RPMI8226 (cell line): ENCODE results near the gene SLC5A10.

Experiments
- DNase-seq: peaks from one replicate; pipeline ENCODE4 v3.0.0-alpha.2; 2015

Gene SLC5A10

GRCh38 chr17:19004421-19005136 is 52.6 kb downstream of the SLC5A10 start, which contains the start of gene FAM83G:
Gene FAM83G (minus strand): TSS chr17:19004764. CDS start chr17:19004041, 723 bp downstream.
- DNase-seq, result peak; percentile 79

DNA sequence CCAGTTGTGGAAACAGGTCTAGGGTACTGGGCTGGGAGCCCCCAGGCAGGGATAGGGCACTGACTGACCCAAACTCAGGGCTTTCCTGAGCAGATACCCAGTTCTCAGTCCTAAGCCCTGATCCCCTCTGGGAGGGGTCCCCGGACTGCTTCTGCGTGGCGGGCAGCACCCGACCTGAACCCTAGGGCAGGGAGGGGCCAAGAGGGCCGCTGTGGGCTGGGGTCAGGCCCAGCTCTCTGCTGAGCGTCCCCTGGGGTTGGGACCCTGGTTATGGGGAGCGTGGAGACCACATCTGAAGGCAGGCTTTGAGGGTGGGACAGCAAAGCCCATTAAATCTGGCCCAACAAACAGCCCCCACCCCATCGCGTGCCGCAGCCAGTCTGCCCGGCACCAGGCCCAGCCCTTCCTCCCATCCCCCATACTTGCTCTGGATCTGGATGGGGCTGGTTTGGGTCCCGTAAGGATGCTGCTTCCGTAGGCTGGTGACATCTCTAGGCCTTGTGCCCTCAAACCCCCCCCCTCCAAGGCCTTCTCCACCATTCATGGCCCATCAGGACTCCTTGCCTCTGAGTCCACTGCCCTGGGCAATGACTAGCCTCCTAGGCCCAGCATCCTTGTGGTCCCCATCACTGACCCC is 53.3 kb downstream of the SLC5A10 start:
- no peak for DNase-seq

GRCh38 chr17:19005789-19006430 is 53.9 kb downstream of the SLC5A10 start:
- no peak for DNase-seq

- no peak for DNase-seq
Measured at GRCh38 chr17:19006698-19007097, 54.7 kb downstream of the SLC5A10 start.

DNA sequence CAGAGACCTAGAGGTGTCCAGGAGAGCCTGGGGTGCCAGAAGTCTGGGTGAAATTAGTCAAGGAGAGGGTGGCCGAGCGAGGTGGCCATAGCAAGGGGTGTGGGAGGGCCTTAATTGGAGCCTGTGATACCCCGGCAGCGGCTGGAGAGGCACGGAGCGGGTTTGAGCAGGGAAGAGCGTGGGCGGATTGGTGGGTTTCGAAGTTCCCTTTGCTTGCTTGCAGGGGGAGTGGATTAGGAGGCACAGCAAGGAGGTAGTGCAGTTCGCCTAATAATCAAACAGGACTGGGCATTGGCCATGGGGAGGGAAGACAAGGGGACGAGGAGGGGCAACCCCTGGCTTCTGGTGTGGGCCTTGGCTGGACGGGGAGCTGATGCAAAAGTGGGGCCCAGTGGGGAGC is 58.0 kb downstream of the SLC5A10 start:
- DNase-seq, result no peak

DNA sequence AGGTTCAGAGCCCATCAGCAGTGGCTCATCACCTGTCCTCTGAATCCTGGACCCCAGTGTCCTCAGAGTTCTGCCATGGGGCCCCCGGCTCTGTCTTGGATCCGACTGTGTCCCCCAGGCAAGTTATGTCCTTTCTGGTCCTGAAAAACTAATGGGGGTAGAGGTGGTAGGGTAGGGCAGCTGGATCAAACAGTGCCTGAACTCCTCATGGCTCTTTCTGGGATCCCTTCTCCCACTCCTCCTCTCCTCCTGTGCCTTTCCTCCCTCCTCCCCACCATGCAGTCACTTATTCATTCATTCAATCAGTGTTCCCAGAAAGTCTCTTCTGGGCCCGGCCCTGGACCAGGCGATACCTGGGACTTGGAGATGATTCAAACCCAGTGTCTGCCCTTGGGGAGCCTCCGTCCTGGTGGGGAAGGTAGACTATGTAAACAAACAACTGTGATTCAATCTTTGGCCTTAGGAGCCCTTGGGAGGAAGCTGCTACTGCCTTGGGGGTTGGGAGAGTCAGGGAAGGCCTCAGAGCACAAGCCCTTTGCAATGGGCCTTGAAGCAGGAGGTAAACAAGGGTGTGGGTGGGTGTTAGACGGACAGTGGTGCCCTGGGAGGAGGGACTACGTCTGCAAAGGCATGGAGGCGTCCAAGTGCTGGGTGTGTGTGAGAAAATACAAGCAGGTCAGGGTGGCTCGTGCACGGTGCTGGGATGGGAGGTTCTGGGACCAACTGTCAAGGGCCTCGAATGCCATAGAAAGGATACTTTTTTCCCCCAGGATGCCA is 59.0 kb downstream of the SLC5A10 start:
- DNase-seq, result no peak

DNA sequence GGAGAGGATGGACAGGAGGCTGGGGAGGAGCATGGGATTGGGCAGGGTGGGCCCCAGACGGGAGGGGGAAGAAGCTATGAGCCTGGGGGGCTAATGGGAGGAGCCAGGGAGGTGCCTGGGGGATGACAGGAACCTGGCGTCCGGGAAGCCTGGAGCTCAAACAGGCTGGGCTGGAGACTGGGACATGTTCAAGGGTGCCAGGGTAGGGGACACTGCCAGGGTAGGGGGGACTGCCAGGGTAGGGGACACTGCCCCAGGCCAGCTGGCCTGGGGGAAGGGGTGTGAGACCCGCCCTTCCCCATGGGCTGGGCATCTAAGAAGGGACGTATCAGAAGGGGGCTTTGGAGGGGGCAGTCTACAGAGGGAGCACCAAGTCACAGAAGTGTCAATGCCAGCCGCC is 59.6 kb downstream of the SLC5A10 start:
- no peak for DNase-seq

DNA sequence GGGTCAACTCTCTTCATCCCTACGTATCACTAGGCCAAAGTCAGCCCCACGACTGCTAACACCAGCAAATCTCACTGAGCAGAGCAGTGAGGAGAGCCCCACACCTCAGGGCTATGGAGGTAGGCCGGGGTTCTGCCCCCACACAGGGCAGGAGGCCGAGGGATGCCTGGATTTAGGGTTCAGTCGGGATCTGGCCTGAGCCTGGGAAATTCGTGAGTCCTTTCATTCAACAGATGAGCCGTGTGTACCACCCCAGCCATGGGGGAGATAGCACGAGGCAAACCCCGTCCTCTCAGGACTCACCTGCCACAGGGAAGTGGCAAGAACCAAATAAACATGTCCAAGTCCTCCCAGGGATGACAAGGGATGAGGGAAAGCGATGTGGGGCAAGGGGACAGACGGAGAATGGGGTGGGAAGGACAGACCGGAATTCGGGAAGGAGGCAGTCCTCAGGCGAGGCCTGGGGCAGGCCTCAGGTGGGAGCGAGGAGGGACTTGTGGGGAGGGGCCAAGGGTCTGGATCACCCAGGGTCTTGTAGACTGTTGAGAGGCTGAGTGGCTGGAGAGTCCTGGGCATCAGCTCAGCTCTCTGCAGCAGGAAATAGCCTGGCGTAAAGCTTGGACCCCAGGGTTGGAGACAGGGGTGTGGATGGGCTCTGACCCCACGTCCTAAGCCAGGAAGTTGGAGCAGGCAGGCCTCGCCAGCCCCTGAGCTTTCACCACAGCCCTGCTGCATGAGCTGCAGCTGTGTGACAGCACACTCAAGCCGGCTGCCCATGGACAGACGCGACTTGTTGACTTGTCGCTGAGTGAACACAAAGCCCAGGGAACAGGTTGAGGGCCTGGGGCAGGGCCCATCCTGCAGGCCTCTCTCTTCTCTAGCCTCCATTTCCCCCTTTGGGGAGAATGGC is 60.5 kb downstream of the SLC5A10 start:
- DNase-seq, result no peak

- DNase-seq, result no peak
Measured at GRCh38 chr17:19013226-19013625, 61.3 kb downstream of the SLC5A10 start.

DNA sequence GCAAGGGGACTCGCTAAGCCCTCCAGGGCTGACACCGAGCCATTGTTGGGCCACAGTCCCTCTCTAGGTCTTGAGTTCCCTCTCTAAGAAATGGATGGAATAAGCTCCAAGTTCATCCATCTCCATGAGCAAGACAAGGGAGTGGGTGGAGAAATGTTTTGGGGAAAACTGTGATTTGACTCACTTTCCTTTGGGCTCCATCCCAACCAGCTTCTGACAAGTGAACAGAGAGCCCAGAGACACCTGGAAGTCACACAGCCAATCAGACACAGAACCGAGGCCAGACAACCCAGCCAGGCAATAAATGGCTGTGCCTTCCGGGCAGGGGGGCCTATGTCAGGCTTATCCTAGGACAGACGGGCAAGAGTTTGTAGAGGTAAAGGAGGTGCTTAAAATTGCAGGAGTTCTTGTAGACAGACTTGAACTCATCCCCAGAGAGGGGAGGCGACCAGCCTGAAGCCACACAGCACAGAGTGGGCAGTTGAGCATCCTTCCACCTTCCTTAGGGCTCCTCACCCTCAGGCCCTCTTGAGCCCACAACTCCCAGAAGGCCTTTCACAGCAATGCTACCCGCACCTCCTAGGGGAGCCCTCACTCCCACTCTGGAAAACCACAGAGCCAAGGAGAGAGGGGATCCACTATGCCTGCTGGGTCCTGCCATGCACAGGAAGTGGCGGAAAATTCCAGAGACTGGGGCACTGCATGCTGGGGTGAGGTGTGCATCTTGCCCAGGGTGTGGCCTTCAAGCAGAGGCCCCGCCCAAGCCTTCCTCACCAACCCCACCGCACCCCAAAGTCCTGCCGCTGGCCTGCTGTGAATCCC is 62.1 kb downstream of the SLC5A10 start:
- no peak for DNase-seq

DNA sequence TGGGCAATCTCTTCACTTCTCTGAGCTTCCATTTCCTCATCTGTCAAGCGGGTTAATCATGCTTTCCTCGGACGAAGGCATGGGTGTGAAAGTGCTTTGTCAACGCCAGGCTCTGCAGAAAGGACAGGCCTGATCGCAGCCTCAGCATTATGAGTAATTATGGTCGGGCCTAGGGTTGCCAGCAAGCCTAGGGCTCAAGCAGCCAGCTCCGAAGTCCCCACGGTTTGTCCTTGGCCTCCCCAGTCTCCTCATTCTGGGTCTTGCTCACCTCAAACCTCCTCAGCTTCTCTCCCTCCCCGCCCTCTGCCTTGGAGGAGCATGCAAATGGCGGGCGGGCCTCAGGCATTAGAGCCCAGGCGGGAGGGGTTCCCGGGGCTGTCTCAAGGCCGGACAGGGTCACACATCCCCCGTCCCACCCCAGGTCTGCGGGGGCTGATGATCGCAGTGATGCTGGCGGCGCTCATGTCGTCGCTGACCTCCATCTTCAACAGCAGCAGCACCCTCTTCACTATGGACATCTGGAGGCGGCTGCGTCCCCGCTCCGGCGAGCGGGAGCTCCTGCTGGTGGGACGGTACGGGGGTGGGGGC is 62.8 kb downstream of the SLC5A10 start:
- peak; percentile 56 for DNase-seq

DNA sequence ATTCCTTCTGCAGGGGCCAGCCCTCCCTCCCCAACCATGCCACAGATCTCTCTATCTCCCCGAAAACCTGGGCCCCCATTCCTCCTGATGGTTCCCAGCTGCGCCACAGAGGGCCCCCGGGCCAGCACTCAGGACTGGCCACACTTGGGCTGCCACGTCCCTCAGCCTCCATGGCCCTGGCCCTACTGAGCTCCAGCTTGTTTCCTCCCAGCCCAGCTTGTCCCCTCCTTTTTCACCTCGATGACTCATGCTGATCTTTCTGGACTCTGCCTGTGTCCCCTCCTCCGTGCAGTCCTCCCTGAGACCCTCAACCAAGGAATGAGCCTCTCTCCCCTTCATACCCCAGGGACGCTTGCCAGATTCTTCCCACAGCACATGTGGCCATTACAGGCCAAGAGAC is 63.5 kb downstream of the SLC5A10 start:
- no peak for DNase-seq

GRCh38 chr17:19016297-19016696 is 64.3 kb downstream of the SLC5A10 start:
- no peak for DNase-seq

DNA sequence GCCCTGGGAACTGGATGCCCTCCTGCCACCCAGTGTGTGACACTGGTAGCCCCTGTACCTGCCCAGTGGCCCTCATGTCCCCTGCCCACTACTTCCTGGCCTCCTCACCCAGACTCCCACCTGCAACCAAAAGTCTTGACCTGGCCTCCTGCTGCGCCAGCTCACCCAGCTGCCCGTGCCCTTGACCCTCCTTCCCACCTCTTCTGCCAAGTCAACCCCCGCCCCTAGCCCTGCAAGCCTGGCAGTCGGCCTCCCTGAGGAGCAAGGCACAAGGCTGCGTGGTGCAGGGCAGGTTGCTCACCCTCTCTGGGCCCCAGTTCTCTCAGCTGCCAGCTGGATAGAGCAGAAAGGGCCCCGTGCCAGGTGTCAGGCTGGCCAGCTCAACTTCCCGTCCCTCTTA is 64.9 kb downstream of the SLC5A10 start:
- DNase-seq, result no peak

GRCh38 chr17:19017401-19017800 is 65.4 kb downstream of the SLC5A10 start:
- no peak for DNase-seq

GRCh38 chr17:19017804-19018599 is 66.0 kb downstream of the SLC5A10 start:
- DNase-seq, result no peak

GRCh38 chr17:19018600-19018950 is 66.6 kb downstream of the SLC5A10 start:
- DNase-seq, result no peak

DNA sequence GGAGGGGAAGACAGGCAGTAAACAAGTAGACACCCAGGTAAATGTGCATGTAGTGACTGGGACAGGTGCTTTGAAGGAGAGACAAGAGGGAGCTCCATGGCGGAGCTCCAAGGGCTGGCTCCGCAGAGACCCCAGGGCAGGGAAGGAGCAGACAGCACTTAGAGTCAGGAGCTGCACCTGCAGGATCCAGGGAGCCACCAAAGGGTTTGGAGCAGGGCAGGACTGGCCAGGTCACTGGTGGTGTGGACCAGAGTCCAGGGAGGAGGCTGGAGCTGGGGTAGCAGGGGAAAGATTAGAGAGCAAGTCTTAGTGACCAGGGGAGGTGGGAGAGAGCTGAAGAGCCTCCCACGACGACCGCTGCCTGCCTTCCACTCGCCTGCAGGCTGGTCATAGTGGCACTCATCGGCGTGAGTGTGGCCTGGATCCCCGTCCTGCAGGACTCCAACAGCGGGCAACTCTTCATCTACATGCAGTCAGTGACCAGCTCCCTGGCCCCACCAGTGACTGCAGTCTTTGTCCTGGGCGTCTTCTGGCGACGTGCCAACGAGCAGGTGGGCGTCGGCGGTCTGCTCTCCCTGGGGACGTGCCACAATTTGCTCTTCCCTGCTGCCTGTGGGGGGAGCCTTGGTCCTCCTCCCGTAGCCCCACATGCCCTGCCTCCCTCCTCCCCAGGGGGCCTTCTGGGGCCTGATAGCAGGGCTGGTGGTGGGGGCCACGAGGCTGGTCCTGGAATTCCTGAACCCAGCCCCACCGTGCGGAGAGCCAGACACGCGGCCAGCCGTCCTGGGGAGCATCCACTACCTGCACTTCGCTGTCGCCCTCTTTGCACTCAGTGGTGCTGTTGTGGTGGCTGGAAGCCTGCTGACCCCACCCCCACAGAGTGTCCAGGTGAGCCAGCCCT is 67.3 kb downstream of the SLC5A10 start:
- DNase-seq, result no peak

DNA sequence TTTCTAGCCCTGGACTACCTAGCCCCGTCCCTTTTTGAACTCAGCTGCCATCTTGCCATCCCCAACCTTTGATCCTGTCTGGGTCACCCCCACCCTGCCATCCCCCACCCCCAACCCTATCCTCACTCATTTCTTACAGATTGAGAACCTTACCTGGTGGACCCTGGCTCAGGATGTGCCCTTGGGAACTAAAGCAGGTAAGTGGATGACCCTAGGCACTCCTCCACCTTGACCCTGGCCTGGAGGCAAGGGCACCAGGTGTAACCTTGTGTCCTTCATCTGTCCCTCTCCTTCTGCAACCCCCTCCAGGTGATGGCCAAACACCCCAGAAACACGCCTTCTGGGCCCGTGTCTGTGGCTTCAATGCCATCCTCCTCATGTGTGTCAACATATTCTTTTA is 68.1 kb downstream of the SLC5A10 start:
- DNase-seq, result no peak
